ENCODE measurements around the gene XPO6.

The XPO6 gene

GRCh38 chr16:28149011-28149888 lies 62.5 kb downstream of the XPO6 start:
- peaks cover 97% of the 10 kb centered on the region for H3K36me3 Mint-ChIP-seq (ENCODE audit: low read depth)
- peak overlapping the region; percentile 18 for H3K27ac Mint-ChIP-seq
- no peak overlapping the region for H3K4me3 Mint-ChIP-seq
- no peaks in the 10 kb centered on the region for H3K9me3 Mint-ChIP-seq
- intact Hi-C loops (cut with micrococcal nuclease), result no loop called here
- H3K27me3 Mint-ChIP-seq, result no peaks in the 10 kb centered on the region
- H3K4me1 Mint-ChIP-seq (ENCODE audit: low read depth), result peaks cover 29% of the 10 kb centered on the region

GRCh38 chr16:28146536-28146935 lies 65.2 kb downstream of the XPO6 start:
- Mint-ChIP-seq H3K4me3 (no peak overlapping the region), H3K9me3 (no peaks in the 10 kb centered on the region), H3K36me3 (ENCODE audit: low read depth) (peaks cover 90% of the 10 kb centered on the region), H3K27ac (no peak overlapping the region), H3K27me3 (no peaks in the 10 kb centered on the region), H3K4me1 (ENCODE audit: low read depth) (peaks cover 46% of the 10 kb centered on the region)
- intact Hi-C loops (cut with micrococcal nuclease), result no loop called here

GRCh38 chr16:28145796-28146195 lies 66.0 kb downstream of the XPO6 start:
- intact Hi-C loops (cut with micrococcal nuclease), result no loop called here
- Mint-ChIP-seq H3K27ac (no peak overlapping the region), H3K4me1 (ENCODE audit: low read depth) (peaks cover 47% of the 10 kb centered on the region), H3K4me3 (no peak overlapping the region), H3K9me3 (no peaks in the 10 kb centered on the region), H3K27me3 (no peaks in the 10 kb centered on the region), H3K36me3 (ENCODE audit: low read depth) (peaks cover 90% of the 10 kb centered on the region)

GRCh38 chr16:28140788-28141618 lies 70.8 kb downstream of the XPO6 start:
- H3K27ac Mint-ChIP-seq, result peak overlapping the region; percentile 12
- intact Hi-C loops (cut with micrococcal nuclease), result loop anchor here (5.0 kb wide), 1 partner anchor 76 kb away; no protein-coding TSS in a partner anchor
- no peaks in the 10 kb centered on the region for H3K9me3 Mint-ChIP-seq
- no peaks in the 10 kb centered on the region for H3K27me3 Mint-ChIP-seq
- peaks cover 31% of the 10 kb centered on the region for H3K4me1 Mint-ChIP-seq (ENCODE audit: low read depth)
- peaks cover 86% of the 10 kb centered on the region for H3K36me3 Mint-ChIP-seq (ENCODE audit: low read depth)
- no peak overlapping the region for H3K4me3 Mint-ChIP-seq

GRCh38 chr16:28139530-28139929 lies 72.2 kb downstream of the XPO6 start:
- intact Hi-C loops (cut with micrococcal nuclease), result no loop called here
- Mint-ChIP-seq H3K9me3 (no peaks in the 10 kb centered on the region), H3K27ac (no peak overlapping the region), H3K36me3 (ENCODE audit: low read depth) (peaks cover 86% of the 10 kb centered on the region), H3K4me1 (ENCODE audit: low read depth) (peaks cover 26% of the 10 kb centered on the region), H3K4me3 (no peak overlapping the region), H3K27me3 (no peaks in the 10 kb centered on the region)

- Mint-ChIP-seq H3K4me3 (no peak overlapping the region), H3K4me1 (ENCODE audit: low read depth) (peaks cover 10% of the 10 kb centered on the region), H3K36me3 (ENCODE audit: low read depth) (peaks cover 95% of the 10 kb centered on the region), H3K27ac (no peak overlapping the region), H3K27me3 (no peaks in the 10 kb centered on the region), H3K9me3 (no peaks in the 10 kb centered on the region)
- intact Hi-C loops (cut with micrococcal nuclease), result no loop called here
Observed at GRCh38 chr16:28136751-28137434, 74.9 kb downstream of the XPO6 start.

- Mint-ChIP-seq H3K27me3 (no peaks in the 10 kb centered on the region), H3K27ac (no peak overlapping the region)
- intact Hi-C loops (cut with micrococcal nuclease), result no loop called here
Observed at GRCh38 chr16:28133666-28134065, 78.1 kb downstream of the XPO6 start.

GRCh38 chr16:28131743-28132393 lies 79.9 kb downstream of the XPO6 start:
- peaks cover 100% of the 10 kb centered on the region for H3K36me3 Mint-ChIP-seq (ENCODE audit: low read depth)
- H3K4me1 Mint-ChIP-seq (ENCODE audit: low read depth), result no peaks in the 10 kb centered on the region
- H3K27ac Mint-ChIP-seq, result no peak overlapping the region
- intact Hi-C loops (cut with micrococcal nuclease), result no loop called here
- no peak overlapping the region for H3K4me3 Mint-ChIP-seq
- no peaks in the 10 kb centered on the region for H3K9me3 Mint-ChIP-seq
- H3K27me3 Mint-ChIP-seq, result no peaks in the 10 kb centered on the region

More at GRCh38 chr16:28133666-28134065, 78.1 kb downstream of the XPO6 start:
- Mint-ChIP-seq H3K4me1 (ENCODE audit: low read depth) (no peaks in the 10 kb centered on the region), H3K4me3 (no peak overlapping the region), H3K36me3 (ENCODE audit: low read depth) (peaks cover 98% of the 10 kb centered on the region), H3K9me3 (no peaks in the 10 kb centered on the region)

- Mint-ChIP-seq H3K9me3 (no peaks in the 10 kb centered on the region), H3K4me3 (no peak overlapping the region), H3K27ac (no peak overlapping the region), H3K36me3 (ENCODE audit: low read depth) (peaks cover 100% of the 10 kb centered on the region), H3K4me1 (ENCODE audit: low read depth) (no peaks in the 10 kb centered on the region), H3K27me3 (no peaks in the 10 kb centered on the region)
- intact Hi-C loops (cut with micrococcal nuclease), result no loop called here
Observed at GRCh38 chr16:28131181-28131580, 80.6 kb downstream of the XPO6 start.

- Mint-ChIP-seq H3K27me3 (no peaks in the 10 kb centered on the region), H3K36me3 (ENCODE audit: low read depth) (peaks cover 100% of the 10 kb centered on the region), H3K9me3 (no peaks in the 10 kb centered on the region), H3K4me1 (ENCODE audit: low read depth) (no peaks in the 10 kb centered on the region), H3K4me3 (no peak overlapping the region), H3K27ac (no peak overlapping the region)
- intact Hi-C loops (cut with micrococcal nuclease), result no loop called here
Observed at GRCh38 chr16:28130099-28131088, 81.4 kb downstream of the XPO6 start.

GRCh38 chr16:28126684-28127620 lies 84.8 kb downstream of the XPO6 start:
- Mint-ChIP-seq H3K27me3 (no peaks in the 10 kb centered on the region), H3K4me1 (ENCODE audit: low read depth) (no peaks in the 10 kb centered on the region), H3K4me3 (no peak overlapping the region), H3K27ac (no peak overlapping the region), H3K9me3 (no peaks in the 10 kb centered on the region), H3K36me3 (ENCODE audit: low read depth) (peaks cover 100% of the 10 kb centered on the region)
- intact Hi-C loops (cut with micrococcal nuclease), result no loop called here

GRCh38 chr16:28125592-28125991 lies 86.2 kb downstream of the XPO6 start:
- H3K27me3 Mint-ChIP-seq, result no peaks in the 10 kb centered on the region
- H3K27ac Mint-ChIP-seq, result no peak overlapping the region
- no peak overlapping the region for H3K4me3 Mint-ChIP-seq
- intact Hi-C loops (cut with micrococcal nuclease), result no loop called here
- peaks cover 100% of the 10 kb centered on the region for H3K36me3 Mint-ChIP-seq (ENCODE audit: low read depth)
- no peaks in the 10 kb centered on the region for H3K4me1 Mint-ChIP-seq (ENCODE audit: low read depth)
- no peaks in the 10 kb centered on the region for H3K9me3 Mint-ChIP-seq

Data from dendritic cell treated with granulocyte-macrophage colony-stimulating factor and Interleukin-4, amounts not matched to agents 40 ng/mL and 50 ng/mL, for 4 days (primary cell).